A549 (cell line): ENCODE measurements around the gene IFI44.

ENCODE experiments used
- CHD2 ChIP-seq: fragments of 150-350 bp; IDR thresholded peaks from 2 replicates; pipeline ENCODE4 v1.6.1; 2014; ENCODE audit warnings: low read length; ENCODE audit not compliant: partially characterized antibody
- EP300 ChIP-seq, 2 experiments: fragments of >200 bp; sonication (Bioruptor Twin); formaldehyde crosslinking; IDR thresholded peaks; 2 replicates in 1 of 2; 3 replicates in 1 of 2; pipeline ENCODE4 v1.6.1; 2016 to 2017
- MYC ChIP-seq: IDR thresholded peaks from 2 replicates; pipeline ENCODE4 v1.6.1; 2012; ENCODE audit warnings: mild to moderate bottlenecking, inconsistent platforms, low read length, improper control_type of control experiment, borderline replicate concordance
- NR3C1 ChIP-seq: fragments of >200 bp; sonication (Bioruptor Twin); formaldehyde crosslinking; IDR thresholded peaks from 3 replicates; pipeline ENCODE4 v1.6.1; 2017
- RAD21 ChIP-seq, 2 experiments: fragments of >200 bp in 1 of 2; sonication (Bioruptor Twin) in 1 of 2; formaldehyde crosslinking in 1 of 2; IDR thresholded peaks in 1 of 2; conservative IDR thresholded peaks in 1 of 2; 2 replicates in 1 of 2; 3 replicates in 1 of 2; pipeline ENCODE4 v1.6.1; 2012 to 2018; ENCODE audit warnings: inconsistent platforms in 1 of 2
- TF ChIP-seq, protein P1 (sequence below): fragments of 450-650 bp; IDR thresholded peaks from 2 replicates; pipeline ENCODE4 v1.6.1; 2014; ENCODE audit warnings: antibody characterized with exemption
- TF ChIP-seq, protein P2 (sequence below): fragments of >200 bp; sonication (Bioruptor Twin); formaldehyde crosslinking; IDR thresholded peaks from 3 replicates; pipeline ENCODE4 v1.5.1; 2016
- TF ChIP-seq, protein P3 (sequence below): IDR thresholded peaks from 2 replicates; pipeline ENCODE4 v1.6.1; 2012

DNA sequence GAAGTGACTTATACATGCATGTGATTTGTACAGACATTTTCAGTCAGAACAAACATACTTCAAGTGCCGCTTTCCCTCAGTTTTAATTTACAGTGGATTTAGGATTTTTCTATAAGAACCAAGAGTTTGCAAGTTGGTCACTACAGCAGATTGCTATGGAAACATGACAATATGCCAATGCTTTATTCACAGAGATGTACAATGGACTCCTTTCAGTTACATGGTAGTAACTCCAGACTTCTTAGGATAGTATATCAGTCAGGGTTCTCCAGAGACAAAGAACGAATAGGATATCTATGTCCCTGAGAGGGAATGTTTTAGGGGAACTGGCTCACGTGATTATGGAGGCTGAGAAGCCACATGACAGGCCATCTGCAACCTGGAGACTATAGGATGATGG is 27.4 kb downstream of the IFI44 start:
- no peak for TF ChIP-seq RAD21 (conservative IDR thresholded peaks at IDR 0.05 in 1 of 2, IDR thresholded peaks at IDR 0.05 in 1 of 2)
- TF ChIP-seq, protein P1, sequence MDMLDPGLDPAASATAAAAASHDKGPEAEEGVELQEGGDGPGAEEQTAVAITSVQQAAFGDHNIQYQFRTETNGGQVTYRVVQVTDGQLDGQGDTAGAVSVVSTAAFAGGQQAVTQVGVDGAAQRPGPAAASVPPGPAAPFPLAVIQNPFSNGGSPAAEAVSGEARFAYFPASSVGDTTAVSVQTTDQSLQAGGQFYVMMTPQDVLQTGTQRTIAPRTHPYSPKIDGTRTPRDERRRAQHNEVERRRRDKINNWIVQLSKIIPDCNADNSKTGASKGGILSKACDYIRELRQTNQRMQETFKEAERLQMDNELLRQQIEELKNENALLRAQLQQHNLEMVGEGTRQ = no peak
- TF ChIP-seq, protein P2, sequence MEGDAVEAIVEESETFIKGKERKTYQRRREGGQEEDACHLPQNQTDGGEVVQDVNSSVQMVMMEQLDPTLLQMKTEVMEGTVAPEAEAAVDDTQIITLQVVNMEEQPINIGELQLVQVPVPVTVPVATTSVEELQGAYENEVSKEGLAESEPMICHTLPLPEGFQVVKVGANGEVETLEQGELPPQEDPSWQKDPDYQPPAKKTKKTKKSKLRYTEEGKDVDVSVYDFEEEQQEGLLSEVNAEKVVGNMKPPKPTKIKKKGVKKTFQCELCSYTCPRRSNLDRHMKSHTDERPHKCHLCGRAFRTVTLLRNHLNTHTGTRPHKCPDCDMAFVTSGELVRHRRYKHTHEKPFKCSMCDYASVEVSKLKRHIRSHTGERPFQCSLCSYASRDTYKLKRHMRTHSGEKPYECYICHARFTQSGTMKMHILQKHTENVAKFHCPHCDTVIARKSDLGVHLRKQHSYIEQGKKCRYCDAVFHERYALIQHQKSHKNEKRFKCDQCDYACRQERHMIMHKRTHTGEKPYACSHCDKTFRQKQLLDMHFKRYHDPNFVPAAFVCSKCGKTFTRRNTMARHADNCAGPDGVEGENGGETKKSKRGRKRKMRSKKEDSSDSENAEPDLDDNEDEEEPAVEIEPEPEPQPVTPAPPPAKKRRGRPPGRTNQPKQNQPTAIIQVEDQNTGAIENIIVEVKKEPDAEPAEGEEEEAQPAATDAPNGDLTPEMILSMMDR = no peak
- TF ChIP-seq EP300 (IDR thresholded peaks at IDR 0.05) = no peak
- TF ChIP-seq NR3C1 = no peak
- no peak for TF ChIP-seq CHD2
- TF ChIP-seq MYC = no peak
- TF ChIP-seq, protein P3, sequence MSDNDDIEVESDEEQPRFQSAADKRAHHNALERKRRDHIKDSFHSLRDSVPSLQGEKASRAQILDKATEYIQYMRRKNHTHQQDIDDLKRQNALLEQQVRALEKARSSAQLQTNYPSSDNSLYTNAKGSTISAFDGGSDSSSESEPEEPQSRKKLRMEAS = no peak
